WTC11 (cell line): ENCODE data around the gene FABP2.
"Not testable (repeated sequence)": the region's sequence is repeated elsewhere in the genome, so short reads cannot be mapped to it uniquely, and the experiment has no call there.

Experiments
- AFF4 ChIP-seq: sonication (generic); formaldehyde crosslinking; IDR thresholded peaks from 2 replicates; pipeline ENCODE4 v1.8.1; 2023; ENCODE audit warnings: mild to moderate bottlenecking, missing genetic modification reagents, borderline replicate concordance
- CTCF ChIP-seq: fragments of 200-600 bp; IDR thresholded peaks from 2 replicates; pipeline ENCODE4 v1.8.0; 2022; ENCODE audit warnings: antibody characterized with exemption
- USF2 ChIP-seq: sonication (generic); formaldehyde crosslinking; IDR thresholded peaks from 2 replicates; pipeline ENCODE4 v1.8.1; 2023; ENCODE audit warnings: mild to moderate bottlenecking, missing genetic modification reagents, moderate library complexity
- ZBTB43 ChIP-seq: sonication (generic); formaldehyde crosslinking; IDR thresholded peaks from 2 replicates; pipeline ENCODE4 v1.8.1; 2023; ENCODE audit warnings: mild to moderate bottlenecking, missing genetic modification reagents
- ZNF263 ChIP-seq: sonication (generic); formaldehyde crosslinking; IDR thresholded peaks from 2 replicates; pipeline ENCODE4 v1.8.1; 2022; ENCODE audit warnings: low read depth, mild to moderate bottlenecking, moderate library complexity, missing genetic modification reagents

DNA sequence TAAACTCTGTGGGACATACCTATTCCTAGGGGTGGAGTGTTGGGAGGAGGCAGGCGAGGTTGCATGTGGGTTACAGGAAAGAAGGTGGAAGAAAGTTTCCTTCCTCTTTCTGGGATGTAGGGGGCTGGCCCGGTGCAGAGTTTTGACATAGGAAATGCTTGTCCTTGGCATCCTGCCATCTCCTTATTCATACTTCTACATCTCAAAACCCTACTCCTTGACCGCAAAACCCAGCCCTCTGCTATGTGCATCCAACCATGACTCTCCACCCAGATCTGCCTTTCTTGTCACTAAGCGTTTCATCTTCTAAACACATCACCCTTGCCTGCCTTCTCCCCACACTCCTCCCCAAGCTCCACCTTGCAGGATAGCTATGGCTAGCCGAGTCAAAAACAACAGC is 48.5 kb upstream of the FABP2 start:
- not testable (repeated sequence) for TF ChIP-seq USF2; CTCF; ZBTB43 (CRISPR knock-in tag); AFF4 (CRISPR knock-in tag); ZNF263 (CRISPR knock-in tag)
